GM18508 (cell line): Measurements from ENCODE around the gene PDZD2.
"Not testable (repeated sequence)": the region's sequence is repeated elsewhere in the genome, so short reads cannot be mapped to it uniquely, and the experiment has no call there.

Experiments used
- ATAC-seq: cut with Tn5 transposase; IDR thresholded peaks from one replicate; pipeline ENCODE4 v1.9.1; 2021; ENCODE audit warnings: moderate number of reproducible peaks; ENCODE audit not compliant: insufficient read depth, unreplicated experiment

Gene PDZD2

DNA sequence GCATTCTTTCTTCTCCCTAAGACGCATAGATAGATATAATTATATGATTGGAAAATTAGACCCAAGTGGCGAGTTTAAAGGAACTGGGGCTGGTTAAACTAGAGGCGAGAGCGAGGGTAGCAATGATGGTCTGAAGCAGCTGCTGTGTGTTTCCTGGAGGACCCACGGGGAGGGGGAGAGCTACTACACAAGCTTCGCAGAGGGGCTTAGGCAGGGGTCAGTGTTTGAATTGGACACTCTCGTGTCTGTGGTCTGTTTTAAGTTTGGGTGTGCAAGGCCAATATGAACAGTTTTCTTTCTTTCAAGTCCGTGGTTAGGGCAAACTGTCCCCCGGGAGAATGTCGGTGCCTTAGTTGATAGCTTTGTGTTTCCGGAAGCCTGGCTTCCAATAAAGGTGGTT is 43.1 kb downstream of the PDZD2 start:
- no peak for ATAC-seq

DNA sequence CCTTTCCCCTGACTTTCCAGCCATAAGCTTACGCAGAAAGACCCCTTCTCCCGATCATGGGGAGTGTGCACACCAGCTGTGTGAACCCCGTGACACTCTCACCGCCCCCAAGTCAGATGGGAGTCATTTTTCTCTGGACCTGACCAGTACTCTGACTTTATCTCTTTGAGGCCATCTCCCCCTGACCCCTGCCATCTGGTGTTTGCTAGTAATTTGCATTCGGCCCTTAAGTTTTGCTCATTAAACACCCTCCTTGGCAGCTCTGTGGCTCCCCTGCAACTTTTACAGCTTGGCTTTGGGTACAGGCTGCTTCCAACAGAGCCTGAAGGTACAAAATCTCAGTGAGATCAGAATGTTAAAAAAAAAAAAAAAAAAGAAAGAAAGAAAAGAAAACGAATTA is 43.9 kb downstream of the PDZD2 start:
- no peak for ATAC-seq

GRCh38 chr5:31688515-31689092 is 49.7 kb downstream of the PDZD2 start:
- ATAC-seq, result no peak

DNA sequence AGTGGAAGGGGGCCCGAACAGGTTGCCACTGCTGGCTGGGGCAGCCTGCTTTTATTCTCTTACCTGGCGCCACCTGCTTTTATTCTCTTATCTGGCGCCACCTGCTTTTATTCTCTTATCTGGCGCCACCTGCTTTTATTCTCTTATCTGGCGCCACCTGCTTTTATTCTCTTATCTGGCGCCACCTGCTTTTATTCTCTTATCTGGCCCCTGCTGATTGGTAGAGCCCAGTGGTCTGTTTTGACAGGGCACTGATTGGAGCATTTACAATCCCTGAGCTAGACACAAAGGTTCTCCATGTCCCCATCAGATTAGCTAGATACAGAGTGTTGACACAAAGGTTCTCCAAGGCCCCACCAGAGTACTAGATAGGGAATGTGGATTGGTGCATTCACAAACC is 52.5 kb downstream of the PDZD2 start:
- not testable (repeated sequence) for ATAC-seq

DNA sequence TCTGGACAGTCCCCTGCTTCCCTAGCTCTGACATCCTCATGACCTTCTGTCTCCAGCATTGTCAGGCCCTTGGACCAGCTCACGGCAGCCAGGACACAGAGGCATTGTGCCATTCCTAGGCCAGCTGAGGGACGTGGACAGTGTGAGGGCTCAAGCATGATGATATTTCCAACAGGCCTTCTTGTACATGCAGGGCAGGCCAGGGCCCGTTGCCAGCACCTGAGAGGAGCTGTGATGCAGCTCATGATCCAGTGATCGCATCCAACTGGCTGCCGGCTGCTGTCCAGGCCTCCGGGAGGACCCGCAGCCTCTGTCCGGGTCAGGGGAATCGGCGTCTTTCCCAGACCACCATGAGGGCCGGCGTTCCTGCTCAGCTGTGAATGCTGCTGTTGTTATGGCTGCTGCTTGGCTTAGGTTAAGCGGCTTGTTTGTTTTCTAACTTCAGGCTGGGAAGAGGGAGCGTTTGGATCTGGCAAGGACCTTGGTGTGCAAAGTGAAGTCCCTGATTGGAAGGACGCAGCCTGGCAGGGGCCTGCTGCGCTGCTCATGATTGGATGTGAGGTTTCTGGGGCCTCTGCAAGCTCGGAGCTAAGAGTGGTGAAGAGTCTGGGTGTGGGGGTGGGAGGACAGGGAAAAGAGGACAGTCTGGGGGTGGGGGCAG is 53.8 kb downstream of the PDZD2 start:
- ATAC-seq, result no peak

DNA sequence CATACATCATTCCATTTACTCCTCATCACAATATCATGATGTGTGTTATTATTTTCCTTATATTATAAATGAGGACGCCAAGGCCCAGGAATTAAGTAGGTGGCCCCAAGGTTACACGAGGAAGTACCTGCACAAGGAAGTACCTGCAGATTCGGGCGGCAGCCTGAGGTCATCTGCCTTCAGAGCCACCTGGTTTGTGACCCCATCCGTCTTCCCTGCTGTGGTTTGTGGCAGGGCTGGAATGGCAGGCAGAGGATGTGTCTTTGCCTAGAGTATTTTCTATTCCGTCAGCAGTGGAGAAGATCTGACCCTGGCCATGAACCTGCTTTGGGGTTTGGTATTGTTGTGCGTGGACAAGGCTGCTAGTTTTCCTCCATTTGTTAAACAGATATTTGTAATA is 59.7 kb downstream of the PDZD2 start:
- no peak for ATAC-seq

GRCh38 chr5:31701642-31702299 is 62.8 kb downstream of the PDZD2 start:
- no peak for ATAC-seq

GRCh38 chr5:31702712-31703111 is 63.8 kb downstream of the PDZD2 start:
- no peak for ATAC-seq

DNA sequence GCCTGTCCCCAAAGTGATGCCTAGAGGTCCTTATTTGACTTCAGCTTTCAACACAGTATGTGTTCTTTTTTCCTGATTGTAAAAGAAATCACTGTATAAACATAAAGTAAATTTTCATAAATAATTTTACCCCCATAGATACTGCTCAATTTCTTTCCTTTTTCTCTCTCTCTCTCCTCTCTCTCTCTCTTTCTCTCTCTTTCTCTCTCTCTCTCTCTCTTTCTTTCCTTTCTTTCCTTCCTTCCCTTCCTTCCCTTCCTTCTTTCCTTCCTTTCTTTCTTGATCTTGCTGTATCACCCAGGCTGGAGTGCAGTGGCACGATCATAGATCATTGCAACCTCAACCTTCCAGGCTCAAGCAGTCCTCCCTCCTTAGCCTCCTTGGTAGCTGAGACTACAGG is 64.8 kb downstream of the PDZD2 start:
- ATAC-seq, result no peak

GRCh38 chr5:31706186-31706585 is 67.3 kb downstream of the PDZD2 start:
- ATAC-seq, result no peak

DNA sequence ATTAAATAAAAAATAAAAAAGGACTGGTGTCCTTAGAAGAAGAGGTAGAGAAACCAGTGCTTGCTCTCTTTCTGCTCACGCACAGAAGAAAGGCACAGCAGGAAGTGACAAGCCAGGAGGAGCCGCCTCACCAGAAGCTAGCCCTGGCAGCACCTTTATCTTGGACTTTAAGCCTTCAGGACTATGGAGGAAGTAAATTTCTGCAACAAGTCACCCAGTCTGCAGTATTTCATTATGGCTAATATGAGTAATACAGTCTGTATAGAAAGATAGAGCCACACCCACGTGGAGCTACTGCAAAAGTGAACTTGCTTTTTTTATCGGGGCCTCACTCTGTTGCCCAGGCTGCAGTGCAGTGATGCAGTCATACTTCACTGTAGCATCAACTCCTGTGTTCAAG is 68.4 kb downstream of the PDZD2 start:
- ATAC-seq, result no peak

GRCh38 chr5:31708089-31708488 is 69.2 kb downstream of the PDZD2 start:
- ATAC-seq, result no peak

- ATAC-seq, result no peak
Observed at GRCh38 chr5:31711363-31711762, 72.4 kb downstream of the PDZD2 start.

- no peak for ATAC-seq
Observed at GRCh38 chr5:31711935-31712592, 73.1 kb downstream of the PDZD2 start.

DNA sequence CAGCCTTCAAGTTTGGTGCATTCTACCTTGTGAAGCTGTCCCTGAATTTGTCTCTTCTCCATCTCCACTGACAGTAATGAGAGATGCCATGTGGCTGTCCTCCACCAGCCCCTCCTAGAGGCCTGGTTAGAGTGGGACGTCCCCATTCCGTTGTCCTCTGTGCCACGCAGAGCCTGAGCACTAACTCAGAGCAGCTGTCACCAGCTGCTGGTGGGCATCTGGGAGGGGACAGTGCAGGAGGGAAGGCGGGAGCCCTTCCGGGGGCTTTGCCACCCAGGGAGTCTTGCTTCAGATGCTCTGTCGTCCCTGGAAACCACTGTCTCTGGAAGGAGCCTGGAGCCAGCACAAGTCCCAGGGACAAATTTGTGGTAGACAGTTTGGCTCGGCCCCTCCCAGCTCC is 78.6 kb downstream of the PDZD2 start:
- no peak for ATAC-seq

- no peak for ATAC-seq
Observed at GRCh38 chr5:31720004-31720403, 81.1 kb downstream of the PDZD2 start.

DNA sequence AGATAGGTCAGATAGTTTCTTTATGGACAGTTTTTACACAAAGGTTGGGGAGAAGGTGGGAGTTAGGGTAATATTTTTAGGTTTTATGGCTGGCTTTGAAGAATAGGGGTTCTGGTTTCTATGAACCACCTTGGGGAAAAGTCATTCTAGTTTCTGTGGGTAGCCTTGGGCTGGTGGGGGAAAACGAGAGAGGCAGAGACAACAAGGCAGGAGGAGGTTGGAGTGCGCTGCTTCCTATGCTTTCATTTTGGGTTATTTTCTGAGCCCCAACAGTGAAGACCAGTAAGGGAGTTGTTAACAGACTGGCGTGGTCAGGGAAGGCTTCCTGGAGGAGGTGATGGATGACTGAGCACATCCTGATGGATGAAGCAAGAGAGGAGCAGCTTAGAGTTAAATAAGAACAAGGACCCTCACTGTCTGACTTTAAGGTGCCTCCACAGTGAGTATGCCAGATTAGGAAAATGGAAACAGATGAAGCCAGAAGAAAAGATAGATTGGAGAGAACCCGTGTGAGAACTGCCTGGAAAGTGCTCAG is 81.9 kb downstream of the PDZD2 start:
- no peak for ATAC-seq

GRCh38 chr5:31722111-31722510 is 83.2 kb downstream of the PDZD2 start:
- no peak for ATAC-seq

GRCh38 chr5:31725996-31726395 is 87.1 kb downstream of the PDZD2 start:
- ATAC-seq, result no peak

DNA sequence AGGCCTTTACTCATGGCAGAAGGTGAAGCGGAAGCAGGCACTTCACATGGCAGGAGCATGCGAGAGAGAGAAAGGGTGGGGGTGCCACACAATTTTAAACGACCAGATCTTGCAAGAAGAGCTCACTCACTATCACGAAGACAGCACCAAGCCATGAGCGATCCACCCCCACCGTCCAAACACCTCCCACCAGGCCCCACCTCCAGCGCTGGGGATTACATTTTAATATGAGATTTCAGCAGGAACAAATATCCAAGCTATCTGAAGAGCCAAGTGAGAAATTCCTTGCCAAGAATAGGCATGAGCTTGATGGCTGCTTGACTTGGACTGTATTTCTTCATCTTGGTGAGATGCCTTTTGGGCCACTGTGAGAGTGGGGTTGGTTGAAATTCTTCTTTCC is 88.0 kb downstream of the PDZD2 start:
- no peak for ATAC-seq

- ATAC-seq, result no peak
Observed at GRCh38 chr5:31728039-31728438, 89.1 kb downstream of the PDZD2 start.
